B cell (primary cell): Measurements from ENCODE around the gene PHF20. TPM values are rescaled to one million over a fixed set of nuclear protein-coding genes. Genes with fewer than 3 reads are reported as not detected.

Experiments used
- ATAC-seq: fragments of 200-7000 bp; cut with Tn5 transposase; one replicate; pipeline ENCODE4 v1.10.0; 2021; ENCODE audit warnings: low read depth, mild to moderate bottlenecking, moderate number of reproducible peaks, moderate library complexity
- CTCF ChIA-PET: fragments of 350-600 bp; sonication (Branson Sonifier 250); formaldehyde crosslinking; loops from one replicate; lab custom pipeline; 2021; ENCODE audit warnings: antibody characterized with exemption, inconsistent platforms; lab: Charles Lee
- POLR2A ChIA-PET: fragments of 350-600 bp; sonication (Branson Sonifier 250); formaldehyde crosslinking; loops from one replicate; lab custom pipeline; 2021; ENCODE audit warnings: antibody characterized with exemption; lab: Charles Lee
- DNase-seq: peaks from one replicate; pipeline ENCODE4 v3.0.0; 2013
- H2AFZ ChIP-seq: 2 replicates; pipeline ENCODE4 v1.6.1; 2012; ENCODE audit warnings: mild to moderate bottlenecking, low read depth, low read length; ENCODE audit not compliant: insufficient read depth, poor library complexity, severe bottlenecking
- H3K27ac ChIP-seq, 2 donors: 1 replicate in 1 of 2; 2 replicates in 1 of 2; pipeline ENCODE4 v1.5.1; 2012 to 2013; ENCODE audit warnings: low read length in 2 of 2, mild to moderate bottlenecking in 2 of 2, moderate library complexity in 1 of 2
- H3K27me3 ChIP-seq, 4 experiments: fragments of 200-600 bp in 1 of 4; sonication (generic) in 1 of 4; replicated peaks in 1 of 4; 1 replicate in 2 of 4; 2 replicates in 2 of 4; pipeline versions ENCODE4 v1.6.1 to v1.7.0; 2013 to 2016; ENCODE audit warnings: low read length in 3 of 4, mild to moderate bottlenecking in 2 of 4, mixed read lengths in 1 of 4, moderate library complexity in 1 of 4; ENCODE audit not compliant: insufficient read depth in 4 of 4, control insufficient read depth in 3 of 4; ENCODE audit errors: control extremely low read depth in 1 of 4
- H3K36me3 ChIP-seq, 2 experiments: replicated peaks in 1 of 2; 1 replicate in 1 of 2; 2 replicates in 1 of 2; pipeline versions ENCODE4 v1.6.1 to v1.7.1; 2013; ENCODE audit warnings: low read length in 1 of 2; ENCODE audit not compliant: insufficient read depth in 2 of 2, control insufficient read depth in 1 of 2; ENCODE audit errors: control extremely low read depth in 1 of 2, extremely low read depth in 1 of 2
- H3K4me1 ChIP-seq, 2 donors: fragments of 200-600 bp in 1 of 2; sonication (generic) in 1 of 2; 1 replicate in 1 of 2; 2 replicates in 1 of 2; pipeline versions ENCODE4 v1.5.1 to v1.6.1; 2013 to 2017; ENCODE audit warnings: low read length in 2 of 2; ENCODE audit not compliant: control insufficient read depth in 2 of 2, insufficient read depth in 2 of 2
- H3K4me2 ChIP-seq: replicated peaks from 2 replicates; pipeline ENCODE3; 2012; ENCODE audit warnings: mild to moderate bottlenecking, low read depth, low read length; ENCODE audit not compliant: poor library complexity, severe bottlenecking
- H3K4me3 ChIP-seq, 5 experiments: fragments of 200-600 bp in 1 of 5; sonication (generic) in 1 of 5; 1 replicate in 3 of 5; 2 replicates in 2 of 5; pipeline versions ENCODE4 v1.5.1 to v1.7.0; 2011 to 2016; ENCODE audit warnings: low read length in 4 of 5, mild to moderate bottlenecking in 4 of 5, low read depth in 2 of 5, control low read depth in 1 of 5, moderate library complexity in 1 of 5; ENCODE audit not compliant: insufficient read depth in 1 of 5; ENCODE audit errors: control extremely low read depth in 1 of 5, extremely low read depth in 1 of 5
- H3K79me2 ChIP-seq: fragments of 200-600 bp; sonication (generic); one replicate; pipeline ENCODE4 v1.6.0; 2016; ENCODE audit warnings: low read length; ENCODE audit not compliant: control insufficient read depth, insufficient read depth
- H3K9ac ChIP-seq: fragments of 200-600 bp; sonication (generic); 2 replicates; pipeline ENCODE4 v1.6.1; 2017; ENCODE audit warnings: mild to moderate bottlenecking, low read length, moderate library complexity
- H3K9me3 ChIP-seq, 3 donors: one replicate each; pipeline versions ENCODE4 v1.6.1 to v1.7.1; 2013; ENCODE audit warnings: low read length in 2 of 3; ENCODE audit not compliant: control insufficient read depth in 2 of 3, insufficient read depth in 1 of 3; ENCODE audit errors: control extremely low read depth in 1 of 3
- H4K20me1 ChIP-seq: 2 replicates; pipeline ENCODE4 v1.6.0; 2012; ENCODE audit warnings: mild to moderate bottlenecking, low read length; ENCODE audit not compliant: insufficient read depth, control insufficient read depth, poor library complexity, severe bottlenecking
- H3K27ac Mint-ChIP-seq: one replicate; pipeline ENCODE4 v1.8.0; 2021; ENCODE audit warnings: mixed read lengths
- H3K27me3 Mint-ChIP-seq: one replicate; pipeline ENCODE4 v1.8.0; 2021; ENCODE audit warnings: mixed read lengths
- H3K4me1 Mint-ChIP-seq: one replicate; pipeline ENCODE4 v1.8.0; 2021; ENCODE audit warnings: mixed read lengths
- H3K4me3 Mint-ChIP-seq: one replicate; pipeline ENCODE4 v1.8.0; 2021; ENCODE audit warnings: mixed read lengths
- H3K9me3 Mint-ChIP-seq: one replicate; pipeline ENCODE4 v1.8.0; 2022; ENCODE audit warnings: mixed read lengths; ENCODE audit not compliant: insufficient read depth
- EZH2 ChIP-seq: IDR thresholded peaks from 2 replicates; pipeline ENCODE4 v1.6.1; 2012; ENCODE audit warnings: borderline replicate concordance, low read depth, mild to moderate bottlenecking, moderate library complexity, low read length; ENCODE audit not compliant: insufficient read depth, poor library complexity, severe bottlenecking
- WGBS: methylation state at CpG from one replicate; pipeline ENCODE4 v1.1.5; 2013; ENCODE audit warnings: missing lambda C conversion rate; ENCODE audit not compliant: insufficient coverage; 5-methylcytosine and 5-hydroxymethylcytosine counted together
- intact Hi-C: fragments of 100-400 bp; cut with micrococcal nuclease; formaldehyde crosslinking; loops from one replicate; pipeline ENCODE4 v1.10.0; 2022
- polyA plus RNA-seq: library from polyadenylated mRNA; depleted of rRNA; stranded (reverse); fragments of >200 nt; gene quantifications from 2 replicates; pipeline ENCODE4 v1.2.3, GENCODE V29; 2012
- total RNA-seq, 2 donors: library from RNA; stranded (reverse); fragments of 120-200 nt in 1 of 2; gene quantifications; 1 replicate in 1 of 2; 2 replicates in 1 of 2; pipeline versions ENCODE4 v1.2.3 to v1.2.4, GENCODE V29; 2013 to 2022
- TF ChIP-seq, protein P1 (sequence below): fragments of 200-600 bp; IDR thresholded peaks from one replicate; pipeline ENCODE4 v1.8.0; 2022; ENCODE audit warnings: antibody characterized with exemption, mild to moderate bottlenecking

Gene PHF20
- total and polyA plus RNA-seq, 2 donors (not counting 1 experiment from before 2014, with no cell fraction given): 53.6 to 92.3 TPM

GRCh38 chr20:35726842-35727711 lies 44.7 kb upstream of the PHF20 start:
- H2AFZ ChIP-seq: no peak overlapping the region
- H3K79me2 ChIP-seq: peaks cover 95% of the 10 kb centered on the region
- H3K9me3 Mint-ChIP-seq: no peaks in the 10 kb centered on the region
- intact Hi-C loops: loop anchor here (10.0 kb wide), 1 partner anchor 48 kb away; the partner anchor contains the start of gene PHF20
- no peak overlapping the region for H3K27ac Mint-ChIP-seq
- DNase-seq (no peak), ATAC-seq (no peak)
- H3K9me3 ChIP-seq: no peaks in the 10 kb centered on the region
- H3K9ac ChIP-seq: no peak overlapping the region
- H3K4me1 Mint-ChIP-seq: peaks cover 12% of the 10 kb centered on the region
- no peaks in the 10 kb centered on the region for H3K27me3 Mint-ChIP-seq
- H3K4me3 ChIP-seq: no peak overlapping the region
- H3K4me3 Mint-ChIP-seq: no peak overlapping the region
- WGBS: 100% methylated on average over 12 of the region's 20 CpGs
- ChIA-PET CTCF (no interaction called here), POLR2A (interaction anchor here (0.7 kb wide), 1 partner anchor 9 kb away, joined by 3 read pairs; no protein-coding TSS in a partner anchor)
- no peak for TF ChIP-seq EZH2
- TF ChIP-seq, protein P1, sequence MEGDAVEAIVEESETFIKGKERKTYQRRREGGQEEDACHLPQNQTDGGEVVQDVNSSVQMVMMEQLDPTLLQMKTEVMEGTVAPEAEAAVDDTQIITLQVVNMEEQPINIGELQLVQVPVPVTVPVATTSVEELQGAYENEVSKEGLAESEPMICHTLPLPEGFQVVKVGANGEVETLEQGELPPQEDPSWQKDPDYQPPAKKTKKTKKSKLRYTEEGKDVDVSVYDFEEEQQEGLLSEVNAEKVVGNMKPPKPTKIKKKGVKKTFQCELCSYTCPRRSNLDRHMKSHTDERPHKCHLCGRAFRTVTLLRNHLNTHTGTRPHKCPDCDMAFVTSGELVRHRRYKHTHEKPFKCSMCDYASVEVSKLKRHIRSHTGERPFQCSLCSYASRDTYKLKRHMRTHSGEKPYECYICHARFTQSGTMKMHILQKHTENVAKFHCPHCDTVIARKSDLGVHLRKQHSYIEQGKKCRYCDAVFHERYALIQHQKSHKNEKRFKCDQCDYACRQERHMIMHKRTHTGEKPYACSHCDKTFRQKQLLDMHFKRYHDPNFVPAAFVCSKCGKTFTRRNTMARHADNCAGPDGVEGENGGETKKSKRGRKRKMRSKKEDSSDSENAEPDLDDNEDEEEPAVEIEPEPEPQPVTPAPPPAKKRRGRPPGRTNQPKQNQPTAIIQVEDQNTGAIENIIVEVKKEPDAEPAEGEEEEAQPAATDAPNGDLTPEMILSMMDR: no peak
- peaks cover 94% of the 10 kb centered on the region for H4K20me1 ChIP-seq
- no peaks in the 10 kb centered on the region for H3K27me3 ChIP-seq
- peaks cover 21 to 92% of the 10 kb centered on the region in 2 experiments for H3K36me3 ChIP-seq
- no peaks in the 10 kb centered on the region for H3K4me1 ChIP-seq
- H3K27ac ChIP-seq: no peak overlapping the region
- no peak overlapping the region for H3K4me2 ChIP-seq
